Stimulated activated CD8-positive, alpha-beta memory T cell treated with anti-CD3 and anti-CD28 coated beads, Interleukin-12 subunit alpha, Interleukin-12 subunit beta, amount 100 ng/mL, for 24 hours (primary cell): ENCODE results near the gene FAM174C.
"Not testable (repeated sequence)": the region's sequence is repeated elsewhere in the genome, so short reads cannot be mapped to it uniquely, and the experiment has no call there.

Experiments used
- DNase-seq: peaks from one replicate; pipeline ENCODE4 v3.0.0-alpha.2; 2020; ENCODE audit errors: extremely low read depth

FAM174C gene

DNA sequence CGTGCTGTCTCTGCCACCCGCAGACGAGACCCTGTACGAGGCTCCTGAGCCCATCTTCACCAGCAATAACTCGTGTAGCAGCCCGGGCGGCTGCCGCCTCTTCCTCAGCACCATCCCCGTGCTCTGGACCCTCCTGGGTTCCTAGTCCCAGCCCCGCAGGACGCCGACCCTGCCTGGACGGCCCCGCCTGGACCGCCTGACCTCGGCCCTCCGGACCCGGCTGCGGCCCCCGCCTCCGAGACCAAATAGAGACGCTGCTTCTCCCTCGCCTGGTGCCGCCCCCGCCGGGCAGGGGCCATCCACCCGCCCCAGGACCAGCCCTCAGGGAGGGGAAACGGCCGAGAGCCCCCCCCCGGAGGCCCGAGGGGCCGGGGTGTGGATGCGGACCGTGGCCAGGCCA is 24.5 kb downstream of the FAM174C start:
- DNase-seq, result no peak

DNA sequence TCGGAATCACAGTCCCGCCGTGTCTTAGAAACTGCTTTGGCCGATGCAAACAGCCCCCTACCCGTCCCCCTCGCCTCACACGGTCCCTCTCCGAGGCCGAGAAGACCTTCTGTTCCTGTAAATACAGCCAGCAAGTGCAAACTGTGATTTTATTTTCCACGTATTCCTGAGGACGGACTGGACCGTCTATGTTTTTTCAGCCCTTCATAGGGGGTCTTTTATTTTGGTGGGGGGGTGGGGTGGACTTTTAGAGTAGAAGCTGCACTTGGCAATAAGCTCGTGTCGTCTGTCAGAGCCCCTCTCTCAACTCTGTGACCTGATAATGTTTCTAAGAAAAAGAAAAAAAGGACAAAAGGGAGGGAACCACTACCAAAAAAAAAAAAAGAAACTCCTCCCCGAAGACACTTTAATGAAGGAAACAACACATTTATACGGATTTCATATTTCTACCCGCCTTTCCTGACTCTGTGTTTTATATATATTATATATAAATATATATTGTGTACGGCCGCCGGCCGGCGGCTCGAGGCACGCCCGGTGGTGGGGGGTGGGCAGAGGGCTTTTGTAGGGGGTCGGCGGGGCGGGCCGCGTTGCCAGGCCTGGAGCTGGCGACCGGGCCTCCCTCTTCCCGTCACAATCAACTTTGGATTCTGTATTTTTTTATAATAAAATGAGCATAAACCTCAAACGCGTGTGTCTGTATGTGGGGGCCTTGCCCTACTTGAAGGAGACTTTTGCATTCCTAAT is 25.6 kb downstream of the FAM174C start:
- no peak for DNase-seq

DNA sequence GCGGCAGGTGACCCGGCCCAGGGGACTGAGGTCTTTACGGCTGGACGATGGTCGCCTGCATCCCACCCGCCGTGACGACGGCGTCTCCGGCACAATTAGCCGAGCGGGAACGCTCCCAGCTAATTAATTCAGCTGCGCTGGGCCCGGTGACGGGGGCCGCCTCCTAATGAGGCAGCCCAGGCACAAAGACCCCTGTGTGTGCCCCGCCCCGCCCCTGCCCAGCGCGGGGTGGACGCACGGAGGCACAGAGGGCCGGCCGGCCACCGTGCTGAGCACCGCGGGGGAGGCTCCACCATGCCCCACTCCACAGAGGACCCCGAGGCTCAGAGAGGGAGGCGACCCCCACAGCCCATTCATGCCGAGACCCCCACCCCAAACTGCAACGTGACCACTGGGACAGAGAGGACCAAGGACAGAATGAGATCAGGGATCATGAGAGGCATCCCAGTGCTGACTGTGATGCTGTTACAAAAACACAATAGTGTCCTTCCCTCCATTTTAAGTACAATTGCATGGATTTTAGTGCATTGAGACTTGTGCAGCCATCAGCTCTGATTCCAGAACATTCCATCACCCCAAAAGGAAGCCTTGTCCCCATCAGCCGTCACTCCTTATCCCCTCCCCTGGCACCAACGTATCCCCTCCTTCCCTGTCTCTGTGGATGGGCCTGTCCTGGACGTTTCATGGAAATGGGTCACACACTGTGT is 27.4 kb downstream of the FAM174C start:
- no peak for DNase-seq

DNA sequence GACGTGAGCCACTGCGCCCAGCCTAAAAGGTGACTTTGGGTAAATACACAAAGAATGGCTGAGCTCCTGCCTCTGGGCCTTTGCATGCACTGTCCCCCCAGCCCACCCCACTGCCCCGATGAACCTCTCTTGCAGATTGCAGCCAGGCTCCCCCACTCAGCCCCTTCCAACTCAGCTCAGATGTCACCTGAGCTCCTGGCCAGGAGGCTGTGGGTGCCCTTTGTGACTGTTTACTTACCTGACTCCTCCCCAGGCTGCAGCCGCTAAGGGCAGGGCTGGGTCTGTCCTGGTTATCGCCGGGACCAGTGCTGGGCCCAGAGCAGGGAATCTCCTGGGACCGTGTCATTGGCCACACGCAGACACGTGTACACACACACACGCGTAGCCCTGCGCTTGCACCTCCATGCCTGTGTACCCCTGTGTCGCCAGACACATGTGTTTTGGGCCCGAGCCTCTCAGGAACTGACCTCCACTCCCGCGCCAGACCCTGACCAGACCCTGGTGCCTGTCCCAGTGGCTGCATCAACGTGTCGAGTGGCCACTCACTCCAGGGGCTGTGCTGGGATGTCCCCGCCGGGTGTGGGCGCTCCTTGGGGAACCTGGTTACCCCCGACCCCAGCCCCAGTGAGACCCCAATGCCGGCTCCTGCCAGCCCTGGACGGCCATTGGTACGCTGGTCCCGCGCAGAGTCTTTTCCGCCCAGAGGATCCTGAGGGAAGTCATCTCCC is 29.0 kb downstream of the FAM174C start:
- no peak for DNase-seq

DNA sequence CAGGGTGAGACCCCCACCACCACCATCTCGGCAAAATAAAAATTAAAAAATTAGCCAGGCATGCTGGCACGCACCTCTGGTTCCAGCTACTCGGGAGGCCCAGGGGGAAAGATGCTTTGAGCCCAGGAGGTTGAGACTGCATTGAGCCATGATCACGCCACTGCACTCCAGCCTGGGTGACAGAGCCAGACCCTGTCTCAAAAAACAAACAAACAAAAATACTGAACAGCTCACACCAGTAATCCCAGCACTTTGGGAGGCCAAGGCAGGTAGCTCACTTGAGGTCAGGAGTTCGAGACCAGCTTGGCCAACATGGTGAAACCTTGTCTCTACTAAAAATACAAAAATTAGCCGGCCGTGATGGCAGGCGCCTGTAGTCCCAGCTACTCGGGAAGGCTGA is 30.0 kb downstream of the FAM174C start:
- not testable (repeated sequence) for DNase-seq

DNA sequence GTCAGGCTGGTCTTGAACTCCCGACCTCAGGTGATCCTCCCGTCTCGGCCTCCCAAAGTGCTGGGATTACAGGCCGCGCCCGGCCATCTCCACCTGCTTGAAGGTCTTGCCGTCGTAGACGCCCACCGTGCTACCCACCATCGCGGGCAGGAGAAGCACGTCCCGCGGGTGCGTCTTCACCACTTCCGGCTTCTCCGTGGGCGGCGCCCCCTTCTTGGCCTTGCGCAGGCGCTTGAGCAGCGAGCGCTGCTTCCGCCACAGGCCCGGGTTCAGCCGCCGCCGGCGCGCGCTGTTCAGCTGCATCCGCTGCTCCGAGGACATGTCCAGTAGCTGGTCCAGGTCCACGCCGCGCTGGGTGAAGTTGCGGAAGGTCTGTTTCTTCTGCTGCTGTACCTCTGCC is 32.0 kb downstream of the FAM174C start:
- no peak for DNase-seq

DNA sequence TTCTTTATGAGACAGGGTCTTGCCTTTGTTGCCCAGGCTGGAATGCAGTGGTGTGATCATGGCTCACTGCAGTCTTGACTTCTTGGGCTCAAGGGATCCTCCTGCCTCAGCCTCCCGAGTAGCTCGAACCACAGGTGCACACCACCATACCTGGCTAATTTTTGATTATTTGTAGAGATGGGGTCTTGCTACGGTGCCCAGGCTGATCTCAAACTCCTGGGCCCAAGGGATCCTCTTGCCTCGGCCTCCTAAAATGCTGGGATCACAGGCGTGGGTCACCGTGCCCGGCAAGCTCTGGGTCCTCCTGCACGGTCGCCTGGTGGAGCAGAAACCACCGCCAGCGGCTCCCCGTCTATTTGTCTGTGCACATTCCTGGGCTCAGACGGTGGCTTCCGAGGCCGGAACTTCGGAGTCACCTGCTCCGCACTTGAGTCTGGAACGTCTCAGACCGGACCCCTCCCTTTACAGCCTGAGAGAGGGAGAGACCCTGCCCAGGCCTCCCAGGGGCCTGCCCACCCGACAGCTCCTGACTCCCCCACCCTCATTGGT is 32.5 kb downstream of the FAM174C start:
- DNase-seq, result no peak

DNA sequence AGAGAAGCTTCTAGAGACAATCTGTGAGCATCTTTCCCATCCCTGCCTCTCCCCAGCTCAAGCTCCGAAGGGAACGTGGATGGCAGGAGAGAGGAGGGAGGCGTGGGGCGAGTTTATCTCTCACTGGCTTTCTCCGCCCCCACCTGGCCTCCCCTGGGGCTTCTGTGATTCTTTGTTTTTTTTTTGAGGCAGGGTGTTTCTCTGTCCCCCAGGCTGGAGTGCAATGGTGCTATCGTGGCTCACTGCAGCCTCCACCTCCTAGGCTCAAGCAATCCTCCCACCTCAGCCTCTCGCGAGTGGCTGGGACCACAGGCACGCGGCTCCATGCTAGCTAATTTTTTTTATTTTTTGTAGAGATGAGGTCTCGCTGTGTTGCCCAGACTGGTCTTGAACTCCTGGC is 33.4 kb downstream of the FAM174C start:
- no peak for DNase-seq

DNA sequence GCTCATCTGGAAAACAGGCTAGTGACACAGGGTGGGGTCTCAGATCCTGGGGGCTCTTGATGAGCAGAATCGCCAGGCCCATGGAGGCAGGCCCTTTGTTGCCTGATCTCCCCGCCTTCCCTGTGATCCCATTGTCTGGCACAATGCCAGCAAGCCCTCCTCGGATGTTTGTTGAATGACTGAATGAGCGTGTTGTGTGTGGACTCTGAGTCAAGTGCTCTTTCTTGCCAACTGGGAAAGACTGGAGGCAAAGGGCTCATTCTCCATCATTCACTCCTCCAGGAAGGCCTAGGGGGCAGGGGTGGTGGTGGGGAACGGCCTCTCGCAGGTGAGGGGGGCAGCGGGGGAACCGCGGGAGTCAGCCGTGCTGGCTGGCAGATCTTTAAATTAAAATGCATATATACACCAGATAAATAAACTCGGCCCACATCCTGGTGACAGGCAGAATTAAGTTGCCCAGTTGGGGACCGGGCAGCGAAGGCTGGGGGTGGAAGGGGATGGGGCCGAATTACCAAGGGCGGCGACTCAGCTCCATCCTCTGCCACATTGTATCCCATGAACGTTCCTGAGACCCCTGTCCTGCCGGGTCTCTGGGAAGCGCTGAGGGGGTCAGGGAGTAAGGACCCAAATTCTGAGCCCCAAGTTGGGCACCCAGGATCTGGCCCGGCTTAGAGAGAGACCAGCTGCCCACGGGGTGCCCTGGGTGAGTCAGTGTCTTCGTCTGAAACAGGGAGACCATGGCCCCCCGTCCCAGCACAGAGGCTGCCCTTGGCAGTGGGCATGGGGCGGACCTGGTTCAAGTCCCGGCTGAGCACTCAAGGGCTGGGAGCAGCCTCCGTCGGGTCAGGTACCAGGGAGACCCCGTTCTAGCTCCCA is 34.9 kb downstream of the FAM174C start:
- DNase-seq, result no peak

DNA sequence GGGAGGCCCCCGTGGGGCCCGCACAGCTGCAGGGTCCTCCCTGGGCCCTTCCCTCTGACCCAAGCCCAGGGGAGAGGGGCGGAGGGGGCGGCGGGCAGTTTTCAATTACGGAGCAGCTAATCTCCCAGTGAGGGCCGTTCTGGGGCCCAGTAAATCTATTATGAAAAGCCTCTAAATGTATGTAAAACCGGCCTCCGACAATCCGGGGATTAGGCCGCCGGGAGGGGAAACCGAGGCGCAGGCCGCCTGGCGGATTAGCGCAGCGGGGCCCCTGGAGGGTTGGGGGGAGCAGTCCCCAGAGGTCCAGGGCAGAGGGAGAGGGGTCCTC is 35.5 kb downstream of the FAM174C start:
- no peak for DNase-seq

DNA sequence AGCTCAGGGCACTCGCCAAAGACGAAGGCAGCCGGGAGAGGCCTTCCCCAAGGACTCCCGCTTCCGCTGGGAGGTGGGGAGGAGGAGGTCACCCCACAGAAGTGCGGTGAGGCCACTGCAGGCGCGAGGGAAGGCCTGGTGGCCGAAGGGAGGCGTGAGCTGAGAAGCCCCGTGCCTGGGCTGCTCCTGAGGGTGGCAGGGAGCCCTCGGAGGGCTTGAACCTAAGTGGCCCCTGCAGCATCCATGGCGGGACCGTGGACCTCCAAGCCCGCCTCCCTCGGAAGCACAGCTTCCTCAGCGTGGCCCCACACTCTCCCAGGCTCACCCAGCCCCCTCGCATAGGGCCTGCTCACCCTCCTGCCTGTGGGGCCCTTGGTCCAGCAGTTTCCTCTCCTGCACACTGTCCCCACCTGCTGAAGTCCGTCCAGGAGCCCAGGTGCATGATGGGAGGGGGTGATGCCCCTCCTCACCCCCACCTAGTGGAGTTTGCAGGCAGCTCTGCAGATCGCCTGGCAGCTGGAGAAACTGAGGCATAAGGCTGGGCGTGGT is 36.3 kb downstream of the FAM174C start:
- DNase-seq, result no peak

DNA sequence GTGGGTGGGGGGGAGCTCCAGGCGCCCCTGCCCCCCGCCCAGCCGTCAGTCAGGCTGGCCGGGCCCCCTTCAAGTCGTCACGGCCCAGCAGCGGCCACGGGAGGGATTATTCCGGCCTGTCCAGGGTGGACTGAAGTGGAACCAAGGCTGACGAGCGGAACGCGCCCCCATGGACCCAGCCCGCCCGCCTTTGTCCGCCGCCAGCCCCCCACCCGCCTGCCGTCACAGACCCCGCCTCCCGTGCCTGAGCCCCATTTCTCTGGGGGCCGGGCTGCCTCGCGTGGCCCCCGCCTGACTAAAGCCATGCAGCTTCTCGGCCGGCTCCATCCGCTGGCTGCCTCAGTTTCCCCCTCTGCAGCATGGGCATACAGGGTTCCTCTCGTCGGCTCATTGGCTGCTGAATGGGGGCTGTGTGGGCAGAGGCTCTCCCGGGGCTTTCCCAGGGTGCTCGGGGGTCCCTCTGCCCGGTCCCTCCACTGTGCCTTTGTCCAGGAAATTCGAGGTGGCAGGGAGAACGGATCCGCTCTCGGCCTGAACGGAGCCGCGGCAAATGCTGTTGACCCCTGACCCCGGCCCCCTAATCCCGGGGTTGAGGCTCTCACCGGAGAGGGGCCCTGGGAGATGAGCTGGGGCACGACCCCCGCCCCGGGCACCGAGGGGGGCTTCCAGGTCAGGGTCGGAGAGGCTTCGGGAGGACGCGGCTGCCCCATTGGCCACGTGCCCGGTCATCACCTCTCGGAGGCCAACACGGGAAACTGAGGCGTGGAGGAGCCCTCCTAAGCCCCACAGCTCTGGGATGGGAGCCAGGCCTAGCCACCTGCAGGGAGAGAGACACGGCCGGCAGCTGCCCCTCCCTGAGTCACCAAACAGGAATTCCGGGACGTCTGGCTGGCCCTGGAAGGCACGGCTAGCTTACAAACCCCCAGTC is 37.7 kb downstream of the FAM174C start:
- no peak for DNase-seq

DNA sequence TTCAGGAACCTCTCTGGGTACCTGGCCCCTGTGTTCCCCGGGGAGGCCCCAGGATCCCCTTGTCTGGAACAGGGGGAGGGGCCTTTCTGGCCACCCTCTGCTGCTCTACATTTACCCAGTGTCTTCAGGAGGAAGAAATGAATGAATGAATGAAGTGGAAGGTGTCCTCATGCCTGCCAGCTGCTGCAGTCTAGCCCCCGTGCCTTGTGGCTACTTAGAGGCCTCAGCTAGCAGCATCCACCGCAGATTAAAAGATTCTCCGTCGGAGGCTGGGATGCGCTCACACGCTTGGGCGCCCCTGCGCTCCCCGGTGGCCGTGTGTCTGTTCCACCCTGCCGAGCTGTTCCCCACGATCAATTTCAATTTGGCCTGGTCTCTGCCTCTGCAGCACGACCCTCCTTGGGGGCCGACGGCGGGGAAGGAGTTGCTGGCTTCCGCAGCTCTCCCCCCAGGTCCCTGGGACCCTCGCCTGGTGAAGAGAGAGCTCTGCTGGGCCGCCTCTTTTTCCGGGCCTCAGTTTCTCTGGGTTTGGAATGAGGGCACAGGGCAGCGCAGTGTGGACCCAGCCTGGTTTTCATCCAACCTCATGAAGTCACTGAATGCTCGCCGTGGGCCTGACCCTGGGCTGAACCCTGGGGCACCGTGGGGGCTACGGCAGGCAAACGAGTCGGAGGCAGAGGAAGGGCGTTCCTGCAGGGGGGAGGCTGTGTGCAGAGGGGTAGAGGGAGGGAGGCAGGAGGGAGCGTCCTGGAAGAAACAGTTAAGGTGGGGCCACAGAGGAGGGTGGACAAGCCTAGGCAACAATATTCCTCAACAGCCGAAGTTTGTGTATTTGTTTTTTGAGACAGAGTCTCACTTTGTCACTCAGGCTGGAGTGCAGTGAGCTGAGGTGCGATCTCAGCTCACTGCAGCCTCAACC is 38.6 kb downstream of the FAM174C start:
- DNase-seq, result no peak

DNA sequence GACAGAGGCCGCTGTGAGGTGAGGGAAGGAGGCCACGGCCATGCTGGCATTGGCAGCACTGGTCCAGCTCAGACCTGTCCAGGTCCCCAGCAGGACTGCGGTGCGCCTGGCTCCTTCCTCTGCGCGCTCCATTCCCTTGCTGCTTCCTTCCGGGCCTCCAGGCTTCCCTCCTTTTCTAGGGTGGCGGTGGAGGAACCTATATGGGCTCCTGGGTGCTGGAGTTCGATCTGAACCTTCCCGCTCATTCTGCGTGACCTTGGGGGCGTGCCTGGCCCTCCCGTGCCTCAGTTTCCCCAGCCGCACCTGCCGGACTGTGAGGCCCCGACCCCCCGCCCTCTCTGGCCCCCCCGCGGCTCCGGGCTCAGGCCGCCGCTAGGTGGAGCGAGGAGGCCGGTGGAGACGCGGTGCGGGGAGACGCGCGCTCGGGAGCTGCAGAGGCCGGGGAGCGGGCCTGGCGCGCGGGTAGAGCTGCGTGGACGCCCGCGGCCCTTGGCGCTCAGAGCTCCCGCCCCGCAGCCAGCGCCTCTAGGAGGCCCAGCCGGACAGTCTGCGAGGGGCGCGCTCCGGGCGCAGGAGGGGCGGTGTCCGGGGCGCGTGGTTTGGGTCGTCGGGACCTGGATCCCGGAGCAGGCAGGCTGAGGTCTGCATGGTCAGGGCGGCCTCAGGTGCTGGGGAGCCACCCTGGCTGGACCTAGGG is 40.3 kb downstream of the FAM174C start:
- DNase-seq, result no peak

DNA sequence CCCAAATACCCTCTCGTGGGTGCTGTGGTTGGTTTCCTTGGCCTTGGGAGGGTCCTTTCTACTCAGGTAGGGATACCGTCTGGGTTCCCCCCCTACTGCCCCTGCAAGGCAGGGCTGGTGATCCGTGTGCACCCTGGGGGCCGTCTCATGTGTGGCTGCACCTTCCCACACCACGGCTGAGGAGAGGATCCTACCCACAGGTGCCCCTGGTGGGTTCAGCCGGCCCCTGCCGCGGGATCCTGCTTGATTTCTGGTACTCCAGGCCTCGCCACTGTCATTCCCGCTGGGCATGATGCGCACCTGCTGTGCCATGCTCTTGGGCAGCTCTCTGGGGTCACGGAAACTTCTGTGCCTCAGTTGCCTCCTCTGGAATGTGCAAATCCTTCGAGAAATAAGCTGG is 41.1 kb downstream of the FAM174C start:
- DNase-seq, result no peak

DNA sequence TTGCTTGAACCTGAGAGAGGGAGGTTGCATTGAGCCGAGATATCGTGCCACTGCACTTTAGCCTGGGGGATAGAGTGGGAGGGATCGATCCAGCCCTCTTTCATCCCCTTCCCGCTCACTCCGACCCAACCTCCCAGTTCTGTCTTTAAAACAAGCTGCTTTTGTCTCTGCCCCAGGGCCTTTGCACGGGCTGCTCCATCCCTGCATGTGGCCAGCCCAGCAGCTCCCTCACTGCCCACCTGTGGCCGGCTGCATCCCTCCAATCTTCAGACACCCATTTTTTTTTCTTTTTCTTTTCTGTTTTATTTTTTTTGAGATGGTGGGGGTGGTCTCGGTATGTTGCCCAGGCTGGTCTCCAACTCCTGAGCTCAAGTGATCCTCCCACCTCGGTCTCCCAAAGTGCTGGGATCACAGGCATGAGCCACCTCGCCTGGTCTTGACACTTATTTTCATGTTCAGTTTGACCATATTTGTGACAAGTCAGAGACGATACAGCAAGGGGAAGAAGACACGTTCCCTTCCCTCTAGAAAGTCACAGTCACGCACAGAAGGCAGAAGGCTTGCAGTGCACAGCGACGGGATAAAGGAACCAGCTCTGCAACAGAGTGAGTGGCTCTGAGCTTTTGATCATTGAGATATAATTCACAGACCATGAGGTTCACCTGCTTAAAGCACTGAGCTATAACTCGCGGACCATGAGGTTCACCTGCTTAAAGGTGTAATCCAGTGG is 42.1 kb downstream of the FAM174C start:
- DNase-seq, result no peak

DNA sequence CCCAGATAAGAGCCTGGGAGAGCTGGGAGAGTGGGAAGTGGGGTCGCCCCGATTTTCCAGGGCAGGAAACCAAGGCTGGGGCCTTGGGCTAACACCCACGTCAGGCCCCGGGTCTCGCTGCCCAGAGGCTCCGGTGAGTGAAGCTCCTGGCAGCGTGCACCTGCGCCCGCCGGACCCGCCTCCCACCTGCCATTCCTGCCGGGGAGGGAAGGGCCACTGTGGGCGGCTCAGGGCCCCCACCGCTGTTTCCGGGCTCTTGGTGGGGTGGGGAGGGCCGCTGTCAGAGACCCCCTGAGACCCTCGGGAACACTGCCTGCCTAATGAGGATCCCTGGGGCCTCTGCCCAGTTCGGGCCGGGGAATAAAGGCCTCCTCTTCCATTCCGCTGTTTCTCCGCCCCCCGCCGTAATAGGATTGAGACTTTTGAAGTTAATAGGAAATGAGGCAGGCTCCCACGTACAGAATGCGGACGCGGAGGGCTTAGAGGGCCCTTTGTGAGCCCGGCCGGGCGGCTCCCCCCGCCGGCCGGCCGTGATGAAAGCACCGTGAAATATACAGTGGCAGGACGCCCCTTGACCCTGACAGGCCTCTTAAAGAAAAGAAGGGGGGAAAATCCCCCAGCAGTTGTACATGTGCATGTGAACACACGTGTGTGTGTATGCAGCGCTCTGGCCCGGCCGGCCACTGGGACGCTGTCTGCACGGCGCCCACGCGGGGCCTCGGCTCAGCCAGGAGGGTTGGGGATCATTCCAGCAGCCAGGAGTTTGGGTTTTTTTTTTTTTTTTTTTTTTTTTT is 43.5 kb downstream of the FAM174C start:
- no peak for DNase-seq
